Lung (tissue), 12 donors: ENCODE results near the gene COBL. TPM values are rescaled to one million over a fixed set of nuclear protein-coding genes. Genes with fewer than 3 reads are reported as not detected.

Experiments
- ATAC-seq: fragments of 200-7000 bp; cut with Tn5 transposase; one replicate; pipeline ENCODE4 v1.9.1; 2020; ENCODE audit warnings: moderate number of reproducible peaks; ENCODE audit not compliant: insufficient read depth, low FRiP score
- DNase-seq, 3 donors: peaks; one replicate each; pipeline ENCODE4 v3.0.0-alpha.2; 2013 to 2017
- H3K27ac ChIP-seq, 2 donors: one replicate each; pipeline ENCODE4 v1.5.1; 2013; ENCODE audit warnings: mild to moderate bottlenecking in 2 of 2, moderate library complexity in 2 of 2, control low read depth in 1 of 2, inconsistent platforms in 1 of 2, low read depth in 1 of 2, low read length in 1 of 2
- H3K27me3 ChIP-seq, 3 donors: one replicate each; pipeline ENCODE4 v1.5.1; 2013; ENCODE audit warnings: low read length in 2 of 3; ENCODE audit not compliant: control insufficient read depth in 3 of 3, insufficient read depth in 3 of 3
- H3K36me3 ChIP-seq, 4 donors: one replicate each; pipeline ENCODE4 v1.5.1; 2013; ENCODE audit warnings: low read length in 4 of 4, mild to moderate bottlenecking in 1 of 4, moderate library complexity in 1 of 4; ENCODE audit not compliant: control insufficient read depth in 4 of 4, insufficient read depth in 4 of 4
- H3K4me1 ChIP-seq, 5 donors: one replicate each; pipeline ENCODE4 v1.5.1; 2013; ENCODE audit warnings: low read length in 5 of 5, mild to moderate bottlenecking in 2 of 5, moderate library complexity in 1 of 5; ENCODE audit not compliant: control insufficient read depth in 5 of 5, insufficient read depth in 5 of 5
- H3K4me3 ChIP-seq: one replicate; pipeline ENCODE4 v1.5.1; 2013; ENCODE audit warnings: mild to moderate bottlenecking, control low read depth, moderate library complexity
- H3K9ac ChIP-seq, 2 donors: one replicate each; pipeline ENCODE4 v1.5.1; 2013; ENCODE audit warnings: low read length in 2 of 2, control low read depth in 1 of 2; ENCODE audit not compliant: insufficient read depth in 1 of 2
- H3K9me3 ChIP-seq, 4 donors: one replicate each; pipeline ENCODE4 v1.5.1; 2013; ENCODE audit warnings: low read length in 3 of 4, mild to moderate bottlenecking in 1 of 4, moderate library complexity in 1 of 4; ENCODE audit not compliant: control insufficient read depth in 4 of 4, insufficient read depth in 3 of 4
- CTCF ChIP-seq: IDR thresholded peaks from 2 replicates; pipeline ENCODE4 v1.5.1; 2012; ENCODE audit warnings: mild to moderate bottlenecking; ENCODE audit errors: control extremely low read depth, extremely low read depth
- WGBS, 2 donors: extraction: QIAGEN DNeasy Blood & Tissue Kit; methylation state at CpG; one replicate each; pipeline ENCODE4 v1.1.7; 2013; 5-methylcytosine and 5-hydroxymethylcytosine counted together
- polyA plus RNA-seq, 2 donors: library from polyadenylated mRNA; stranded (reverse); fragments of 200-250 nt; gene quantifications; one replicate each; pipeline ENCODE4 v1.2.1, GENCODE V29; 2013
- total RNA-seq, 2 donors: library from RNA; depleted of rRNA in 1 of 2; stranded (reverse); fragments of >200 nt in 1 of 2; gene quantifications; one replicate each; pipeline ENCODE4 v1.2.1, GENCODE V29; 2014 to 2021
- donor health status: control.
- donor health status: control.
- donor health status: Bipolar disorder and iron deficiency.
- donor health status: healthy.
- donor health status: DM: yes; HTN: yes; CAD: no.

The COBL gene
- total and polyA plus RNA-seq, 4 donors: 6.3 to 38.1 (median 15.0) TPM

GRCh38 chr7:51242007-51242691, 74.5 kb downstream of the COBL start:
- WGBS, 2 donors: 71 to 87% methylated on average over 5 of the region's 5 CpGs

GRCh38 chr7:51240868-51241267, 75.7 kb downstream of the COBL start:
- H3K36me3 ChIP-seq: no peaks in the 10 kb centered on the region
- peaks cover 0 to 63% (median 17%) of the 10 kb centered on the region in 5 donors for H3K4me1 ChIP-seq
- no peak for TF ChIP-seq CTCF
- WGBS, 2 donors: 76 to 84% methylated on average over 4 of the region's 4 CpGs
- H3K9me3 ChIP-seq: no peaks in the 10 kb centered on the region
- DNase-seq: no peak
- ATAC-seq: no peak
- H3K9ac ChIP-seq: no peak overlapping the region
- H3K4me3 ChIP-seq: no peak overlapping the region
- no peak overlapping the region for H3K27ac ChIP-seq
- H3K27me3 ChIP-seq: no peaks in the 10 kb centered on the region

More at GRCh38 chr7:51242007-51242691, 74.5 kb downstream of the COBL start:
- peak overlapping the region in 1 of 2 donors; percentile 44 for H3K27ac ChIP-seq
- H3K4me1 ChIP-seq: peaks cover 0 to 56% (median 4%) of the 10 kb centered on the region in 5 donors
- H3K36me3 ChIP-seq: no peaks in the 10 kb centered on the region
- H3K27me3 ChIP-seq: no peaks in the 10 kb centered on the region
- no peak overlapping the region for H3K4me3 ChIP-seq
- TF ChIP-seq CTCF: no peak
- H3K9ac ChIP-seq: no peak overlapping the region
- DNase-seq (peak; percentile 46 to 86 (median 72)), ATAC-seq (peak; percentile 20)
- H3K9me3 ChIP-seq: no peaks in the 10 kb centered on the region

GRCh38 chr7:51239691-51240090, 76.9 kb downstream of the COBL start:
- Histone ChIP-seq H3K36me3 (no peaks in the 10 kb centered on the region), H3K4me1 (peaks cover 0 to 70% (median 18%) of the 10 kb centered on the region in 5 donors), H3K27ac (no peak overlapping the region), H3K9me3 (no peaks in the 10 kb centered on the region), H3K9ac (no peak overlapping the region), H3K27me3 (no peaks in the 10 kb centered on the region), H3K4me3 (no peak overlapping the region)
- peak in 2 of 3 donors; percentile 86 to 90 for DNase-seq
- no peak for ATAC-seq
- 80 to 84% methylated on average over 3 of the region's 3 CpGs for WGBS, 2 donors
- TF ChIP-seq CTCF: no peak
